Measurements from ENCODE around the gene PROM1. TPM values are rescaled to one million over a fixed set of nuclear protein-coding genes. Genes with fewer than 3 reads are reported as not detected.

Gene PROM1
- total RNA-seq, 4 donors from 2014 or later: 3.3 to 4.6 (median 4.0) TPM

GRCh38 chr4:15996773-15997172, 87.0 kb downstream of the PROM1 start:
- Histone ChIP-seq H3K27me3 (no peaks in the 10 kb centered on the region), H3K36me3 (peaks cover 0 to 3% (median 0%) of the 10 kb centered on the region in 4 donors), H3K27ac (replicated peaks in 1 of 4) (no peak overlapping the region), H3K4me3 (no peak overlapping the region), H3K9me3 (no peaks in the 10 kb centered on the region), H3K4me1 (peaks cover 6 to 9% (median 9%) of the 10 kb centered on the region in 4 donors)
- intact Hi-C loops (cut with DNase I): loop anchor here (10.0 kb wide), 1 partner anchor 262 kb away; no protein-coding TSS in a partner anchor
- WGBS: 62% methylated on average over 4 of the region's 4 CpGs
- DNase-seq (ENCODE audit: extremely low spot score): no peak
- no peak for TF ChIP-seq CTCF (IDR thresholded peaks at IDR 0.05)
- TF ChIP-seq POLR2AphosphoS5 (IDR thresholded peaks at IDR 0.05): no peak
- TF ChIP-seq POLR2A (IDR thresholded peaks at IDR 0.05; ENCODE audit: low read depth): no peak

DNA sequence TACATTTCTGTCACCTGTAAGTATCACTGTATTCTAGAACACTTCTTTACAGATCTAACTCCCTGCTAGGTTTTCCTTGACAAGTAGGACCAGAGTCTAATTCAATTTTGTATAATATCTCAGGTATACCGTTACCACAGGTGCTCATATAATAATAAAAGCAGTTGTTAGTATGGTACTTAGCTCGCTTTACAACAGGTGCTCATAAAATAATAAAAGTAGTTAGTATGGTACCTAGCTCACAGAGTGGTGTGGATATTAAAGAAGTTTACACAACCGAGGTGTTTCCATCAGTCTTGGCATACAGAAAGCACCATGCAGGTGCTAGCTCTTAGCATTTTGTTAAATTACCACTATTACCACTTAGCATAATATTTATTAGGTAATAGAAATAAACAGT, 88.0 kb downstream of the PROM1 start:
- WGBS: 98% methylated on average over 3 of the region's 3 CpGs
- TF ChIP-seq POLR2A (IDR thresholded peaks at IDR 0.05; ENCODE audit: low read depth): no peak
- TF ChIP-seq CTCF (IDR thresholded peaks at IDR 0.05): no peak
- TF ChIP-seq POLR2AphosphoS5 (IDR thresholded peaks at IDR 0.05): no peak
- no peak for TF ChIP-seq EP300 (IDR thresholded peaks at IDR 0.05)
- intact Hi-C loops (cut with DNase I): loop anchor here (10.0 kb wide), 1 partner anchor 261 kb away; no protein-coding TSS in a partner anchor

DNA sequence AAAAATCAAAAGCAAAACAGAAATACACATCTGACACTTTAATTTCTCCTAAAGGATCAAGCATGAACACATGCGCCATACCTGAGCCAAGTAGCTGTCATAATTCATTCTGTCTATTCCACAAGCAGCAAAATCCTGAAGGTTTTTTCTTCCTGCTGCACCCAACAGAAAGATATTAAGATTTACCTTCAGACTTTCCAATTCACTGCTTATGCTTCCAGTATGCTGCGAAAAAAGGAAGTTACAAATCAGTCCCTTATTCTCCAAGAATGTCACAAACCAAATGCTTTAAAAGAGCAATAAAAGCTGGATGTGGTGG, 91.7 kb downstream of the PROM1 start:
- 57% methylated on average over 2 of the region's 2 CpGs for WGBS
- TF ChIP-seq EP300 (IDR thresholded peaks at IDR 0.05): no peak
- no peak for TF ChIP-seq POLR2AphosphoS5 (IDR thresholded peaks at IDR 0.05)
- TF ChIP-seq CTCF (IDR thresholded peaks at IDR 0.05): no peak
- no peak for TF ChIP-seq POLR2A (IDR thresholded peaks at IDR 0.05; ENCODE audit: low read depth)
- no peak overlapping the region for H3K4me3 ChIP-seq
- H3K36me3 ChIP-seq: peaks cover 0 to 3% (median 0%) of the 10 kb centered on the region in 4 donors
- no peak for DNase-seq (ENCODE audit: extremely low spot score)
- no peak overlapping the region for H3K27ac ChIP-seq (replicated peaks in 1 of 4)
- intact Hi-C loops (cut with DNase I): loop anchor here (10.0 kb wide), 1 partner anchor 257 kb away; no protein-coding TSS in a partner anchor
- H3K4me1 ChIP-seq: no peaks in the 10 kb centered on the region
- no peaks in the 10 kb centered on the region for H3K9me3 ChIP-seq
- H3K27me3 ChIP-seq: no peaks in the 10 kb centered on the region

More for the DNA sequence above, 88.0 kb downstream of the PROM1 start:
- peaks cover 0 to under 1% (median 0%) of the 10 kb centered on the region in 4 donors for H3K4me1 ChIP-seq
- no peak overlapping the region for H3K4me3 ChIP-seq
- no peak overlapping the region for H3K27ac ChIP-seq (replicated peaks in 1 of 4)
- no peaks in the 10 kb centered on the region for H3K27me3 ChIP-seq
- H3K9me3 ChIP-seq: no peaks in the 10 kb centered on the region
- DNase-seq (ENCODE audit: extremely low spot score): no peak
- H3K36me3 ChIP-seq: peaks cover 0 to 3% (median 0%) of the 10 kb centered on the region in 4 donors

DNA sequence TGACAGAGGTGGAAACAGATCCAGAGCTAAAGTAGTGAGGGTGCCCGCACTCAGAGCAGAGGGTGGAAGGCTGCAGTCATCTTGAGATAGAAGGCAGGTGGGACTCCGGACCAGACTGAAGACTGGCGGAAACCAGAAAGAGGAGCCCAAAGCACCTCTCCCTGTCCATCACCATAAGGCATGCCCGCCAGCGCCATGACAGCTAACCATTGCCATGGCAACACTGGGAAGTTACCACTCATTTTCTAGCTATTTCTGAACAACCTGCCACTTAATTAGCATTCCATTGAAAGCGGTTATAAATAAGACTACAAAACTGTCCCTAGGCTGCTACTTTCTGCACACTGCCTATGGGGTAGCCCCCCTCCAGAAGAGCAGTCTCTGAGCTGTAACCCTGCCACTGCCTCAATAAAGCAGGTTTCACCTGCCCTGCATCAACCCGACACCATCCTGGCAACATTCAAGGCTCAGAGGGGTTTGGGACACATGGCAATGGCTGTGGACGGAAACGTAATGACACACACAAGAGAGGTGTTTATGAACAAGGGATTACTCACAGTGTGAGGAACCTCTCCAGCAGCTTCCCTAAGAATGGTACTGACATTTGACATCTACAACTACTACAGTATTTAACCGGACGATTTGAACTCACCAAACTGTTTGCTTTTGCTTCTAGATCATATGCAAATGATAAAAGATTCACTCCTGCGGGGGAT, 93.1 kb downstream of the PROM1 start:
- 83% methylated on average over 11 of the region's 12 CpGs for WGBS
- H3K9me3 ChIP-seq: no peaks in the 10 kb centered on the region
- intact Hi-C loops (cut with DNase I): loop anchor here (10.0 kb wide), 1 partner anchor 256 kb away; no protein-coding TSS in a partner anchor
- no peak for DNase-seq (ENCODE audit: extremely low spot score)
- H3K4me1 ChIP-seq: no peaks in the 10 kb centered on the region
- no peak overlapping the region for H3K4me3 ChIP-seq
- no peaks in the 10 kb centered on the region for H3K27me3 ChIP-seq
- TF ChIP-seq POLR2A (IDR thresholded peaks at IDR 0.05; ENCODE audit: low read depth): no peak
- TF ChIP-seq POLR2AphosphoS5 (IDR thresholded peaks at IDR 0.05): no peak
- TF ChIP-seq CTCF (IDR thresholded peaks at IDR 0.05): no peak
- no peak for TF ChIP-seq EP300 (IDR thresholded peaks at IDR 0.05)
- H3K27ac ChIP-seq (replicated peaks in 1 of 4): no peak overlapping the region
- peaks cover 0 to 11% (median 0%) of the 10 kb centered on the region in 4 donors for H3K36me3 ChIP-seq
